Stimulated activated CD4-positive, alpha-beta T cell treated with anti-CD3 and anti-CD28 coated beads, Interleukin-4, amount 100 ng/mL, for 1 hour (primary cell): ENCODE measurements around the gene TMEM245.

Experiments used
- DNase-seq: peaks from one replicate; pipeline ENCODE4 v3.0.0-alpha.2; 2020

Gene TMEM245

GRCh38 chr9:109119439-109120203, at the start of gene TMEM245:
Gene TMEM245, minus strand, starts transcription at chr9:109119947. Its CDS starts 34 bp downstream, at chr9:109119913.
- peak; percentile 91 for DNase-seq

- DNase-seq = no peak
Observed at GRCh38 chr9:109168170-109168569, 48.4 kb upstream of the TMEM245 start.

- no peak for DNase-seq
Observed at GRCh38 chr9:109167716-109168115, 48.0 kb upstream of the TMEM245 start.

- DNase-seq = no peak
Observed at GRCh38 chr9:109166771-109167601, 47.2 kb upstream of the TMEM245 start, which contains the start of gene FRRS1L. Gene FRRS1L, minus strand, starts transcription at chr9:109167249. Its CDS starts 111 bp downstream, at chr9:109167138.

GRCh38 chr9:109166171-109166770, 46.5 kb upstream of the TMEM245 start:
- DNase-seq = no peak

GRCh38 chr9:109164042-109164441, 44.3 kb upstream of the TMEM245 start:
- no peak for DNase-seq

GRCh38 chr9:109163194-109163593, 43.4 kb upstream of the TMEM245 start:
- DNase-seq = no peak

- no peak for DNase-seq
Observed at GRCh38 chr9:109162677-109163076, 42.9 kb upstream of the TMEM245 start.

- no peak for DNase-seq
Observed at GRCh38 chr9:109161471-109161870, 41.7 kb upstream of the TMEM245 start.

- DNase-seq = no peak
Observed at GRCh38 chr9:109159583-109159982, 39.8 kb upstream of the TMEM245 start.

- no peak for DNase-seq
Observed at GRCh38 chr9:109158651-109159050, 38.9 kb upstream of the TMEM245 start.

GRCh38 chr9:109156708-109157107, 37.0 kb upstream of the TMEM245 start:
- no peak for DNase-seq

GRCh38 chr9:109150925-109151545, 31.3 kb upstream of the TMEM245 start:
- no peak for DNase-seq

GRCh38 chr9:109149722-109150121, 30.0 kb upstream of the TMEM245 start:
- DNase-seq = no peak

- DNase-seq = no peak
Observed at GRCh38 chr9:109149089-109149488, 29.3 kb upstream of the TMEM245 start.

GRCh38 chr9:109145051-109145450, 25.3 kb upstream of the TMEM245 start:
- DNase-seq = no peak

- no peak for DNase-seq
Observed at GRCh38 chr9:109143881-109144562, 24.3 kb upstream of the TMEM245 start.

GRCh38 chr9:109141375-109141774, 21.6 kb upstream of the TMEM245 start:
- no peak for DNase-seq

GRCh38 chr9:109139851-109140250, 20.1 kb upstream of the TMEM245 start:
- no peak for DNase-seq

- no peak for DNase-seq
Observed at GRCh38 chr9:109138421-109138820, 18.7 kb upstream of the TMEM245 start.

- no peak for DNase-seq
Observed at GRCh38 chr9:109134167-109134578, 14.4 kb upstream of the TMEM245 start.

GRCh38 chr9:109133533-109133932, 13.8 kb upstream of the TMEM245 start:
- no peak for DNase-seq
